GM21390 (cell line): Measurements from ENCODE around the gene ANKS6.

ENCODE experiments used
- ATAC-seq: cut with Tn5 transposase; IDR thresholded peaks from one replicate; pipeline ENCODE4 v1.9.1; 2021; ENCODE audit not compliant: unreplicated experiment

ANKS6 gene

GRCh38 chr9:98791608-98792490, 4.5 kb downstream of the ANKS6 start:
- no peak for ATAC-seq

GRCh38 chr9:98790842-98791607, 5.3 kb downstream of the ANKS6 start:
- ATAC-seq = no peak

GRCh38 chr9:98790134-98790841, 6.1 kb downstream of the ANKS6 start:
- no peak for ATAC-seq

- no peak for ATAC-seq
These were observed 6.7 kb downstream of the ANKS6 start for GRCh38 chr9:98789483-98790133.

- no peak for ATAC-seq
These were observed 8.5 kb downstream of the ANKS6 start for GRCh38 chr9:98787766-98788335.

- no peak for ATAC-seq
These were observed 9.4 kb downstream of the ANKS6 start for GRCh38 chr9:98786750-98787510.

- ATAC-seq = no peak
These were observed 11.2 kb downstream of the ANKS6 start for GRCh38 chr9:98784831-98785806.

- ATAC-seq = no peak
These were observed 12.7 kb downstream of the ANKS6 start for GRCh38 chr9:98783518-98784226.

GRCh38 chr9:98781588-98782383, 14.6 kb downstream of the ANKS6 start:
- no peak for ATAC-seq

- no peak for ATAC-seq
These were observed 16.2 kb downstream of the ANKS6 start for GRCh38 chr9:98780059-98780749.

GRCh38 chr9:98778711-98779530, 17.4 kb downstream of the ANKS6 start:
- no peak for ATAC-seq

GRCh38 chr9:98778251-98778650, 18.1 kb downstream of the ANKS6 start:
- ATAC-seq = no peak

- no peak for ATAC-seq
These were observed 18.7 kb downstream of the ANKS6 start for GRCh38 chr9:98777618-98778017.

GRCh38 chr9:98775831-98776441, 20.4 kb downstream of the ANKS6 start:
- ATAC-seq = no peak

- no peak for ATAC-seq
These were observed 21.6 kb downstream of the ANKS6 start for GRCh38 chr9:98774746-98775145.
